Measurements from ENCODE around the gene RNF157.

Gene RNF157

DNA sequence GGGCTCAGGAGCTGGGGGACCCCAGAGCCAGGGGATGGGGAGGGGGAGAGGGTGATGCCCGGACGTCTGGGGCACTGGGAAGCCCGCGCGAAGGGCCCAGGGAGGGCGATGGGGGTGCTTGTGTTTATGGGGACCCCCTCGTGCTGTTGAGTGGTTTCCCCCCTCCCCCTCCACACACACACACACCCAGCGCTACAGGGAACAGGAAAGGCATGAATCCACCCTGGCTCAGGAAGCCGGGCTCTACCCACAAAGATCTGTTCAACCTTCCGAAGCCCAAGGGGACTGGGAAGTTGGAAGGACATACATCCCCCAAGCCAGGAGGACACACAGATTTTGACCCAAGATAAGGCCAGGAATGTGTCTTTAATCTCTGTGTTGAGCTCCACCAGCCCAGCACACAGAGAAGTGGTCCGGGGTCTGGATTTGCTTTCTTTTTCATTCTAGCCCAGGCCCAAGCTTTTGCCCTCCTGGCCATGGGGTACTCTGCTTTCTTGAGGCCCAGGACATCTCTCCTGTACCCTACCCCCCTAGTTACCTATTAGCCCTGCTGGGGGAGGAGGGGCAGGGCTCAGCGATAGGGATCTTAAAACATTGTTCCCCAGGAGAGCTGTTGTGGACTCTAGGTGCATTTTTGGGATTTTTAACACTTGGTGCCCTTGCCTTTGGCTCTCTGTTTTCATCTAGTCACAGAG is 26.1 kb upstream of the RNF157 start:
- Histone ChIP-seq H3K4me1 (ENCODE audit: insufficient read depth, poor library complexity, severe bottlenecking) (peaks cover 44% of the 10 kb centered on the region), H3K36me3 (ENCODE audit: low read depth) (peaks cover 21% of the 10 kb centered on the region), H3K4me3 (ENCODE audit: severe bottlenecking) (peak overlapping the region; percentile 99), H3K27ac (ENCODE audit: poor library complexity, severe bottlenecking) (peak overlapping the region; percentile 75), H3K9me3 (ENCODE audit: severe bottlenecking) (no peaks in the 10 kb centered on the region), H3K27me3 (ENCODE audit: insufficient read depth, poor library complexity, severe bottlenecking) (no peaks in the 10 kb centered on the region)
- TF ChIP-seq, protein P1, sequence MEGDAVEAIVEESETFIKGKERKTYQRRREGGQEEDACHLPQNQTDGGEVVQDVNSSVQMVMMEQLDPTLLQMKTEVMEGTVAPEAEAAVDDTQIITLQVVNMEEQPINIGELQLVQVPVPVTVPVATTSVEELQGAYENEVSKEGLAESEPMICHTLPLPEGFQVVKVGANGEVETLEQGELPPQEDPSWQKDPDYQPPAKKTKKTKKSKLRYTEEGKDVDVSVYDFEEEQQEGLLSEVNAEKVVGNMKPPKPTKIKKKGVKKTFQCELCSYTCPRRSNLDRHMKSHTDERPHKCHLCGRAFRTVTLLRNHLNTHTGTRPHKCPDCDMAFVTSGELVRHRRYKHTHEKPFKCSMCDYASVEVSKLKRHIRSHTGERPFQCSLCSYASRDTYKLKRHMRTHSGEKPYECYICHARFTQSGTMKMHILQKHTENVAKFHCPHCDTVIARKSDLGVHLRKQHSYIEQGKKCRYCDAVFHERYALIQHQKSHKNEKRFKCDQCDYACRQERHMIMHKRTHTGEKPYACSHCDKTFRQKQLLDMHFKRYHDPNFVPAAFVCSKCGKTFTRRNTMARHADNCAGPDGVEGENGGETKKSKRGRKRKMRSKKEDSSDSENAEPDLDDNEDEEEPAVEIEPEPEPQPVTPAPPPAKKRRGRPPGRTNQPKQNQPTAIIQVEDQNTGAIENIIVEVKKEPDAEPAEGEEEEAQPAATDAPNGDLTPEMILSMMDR (IDR thresholded peaks at IDR 0.05; ENCODE audit: poor library complexity, severe bottlenecking): no peak
- ATAC-seq (ENCODE audit: low read depth): no peak
- no peak for DNase-seq (ENCODE audit: low spot score)

DNA sequence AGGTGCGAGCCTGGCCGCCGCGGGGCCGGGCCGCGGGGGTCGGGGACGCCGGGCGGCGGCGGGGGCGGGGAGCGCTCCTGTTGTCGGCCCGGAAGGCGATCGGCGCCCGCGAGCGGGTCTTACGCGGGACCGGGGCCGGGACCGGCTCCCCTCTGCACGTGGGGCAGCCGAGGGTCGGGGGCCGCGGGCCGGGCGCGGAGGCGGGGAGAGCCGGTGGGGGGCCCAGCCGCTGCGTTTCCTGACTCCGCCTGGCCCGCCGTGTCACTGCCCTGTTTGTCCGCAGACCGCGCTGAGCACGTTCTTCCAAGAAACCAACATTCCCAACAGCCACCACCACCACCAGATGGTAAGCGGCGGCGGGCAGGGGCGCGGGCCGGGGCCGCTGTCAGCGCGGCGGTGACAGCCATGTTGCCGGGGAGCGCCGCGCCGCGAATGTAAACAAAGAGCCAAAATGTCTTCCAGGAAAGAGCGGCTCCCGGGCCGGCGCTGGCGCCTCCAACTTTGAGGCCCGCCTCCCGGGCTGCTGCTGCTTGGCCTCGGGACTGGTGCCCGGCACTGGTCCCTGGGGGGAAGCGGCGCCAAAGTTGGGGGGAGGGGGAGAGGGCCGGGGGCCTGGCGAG is 25.4 kb upstream of the RNF157 start:
- H3K27ac ChIP-seq (ENCODE audit: poor library complexity, severe bottlenecking): peak overlapping the region; percentile 75
- DNase-seq (ENCODE audit: low spot score) (no peak), ATAC-seq (ENCODE audit: low read depth) (no peak; the same call in 2 of the 3 replicates)
- H3K4me3 ChIP-seq (ENCODE audit: severe bottlenecking): peak overlapping the region; percentile 99
- no peaks in the 10 kb centered on the region for H3K9me3 ChIP-seq (ENCODE audit: severe bottlenecking)
- TF ChIP-seq, protein P1 (IDR thresholded peaks at IDR 0.05; ENCODE audit: poor library complexity, severe bottlenecking): no peak
- H3K36me3 ChIP-seq (ENCODE audit: low read depth): peaks cover 21% of the 10 kb centered on the region
- H3K4me1 ChIP-seq (ENCODE audit: insufficient read depth, poor library complexity, severe bottlenecking): peaks cover 44% of the 10 kb centered on the region
- H3K27me3 ChIP-seq (ENCODE audit: insufficient read depth, poor library complexity, severe bottlenecking): no peaks in the 10 kb centered on the region

DNA sequence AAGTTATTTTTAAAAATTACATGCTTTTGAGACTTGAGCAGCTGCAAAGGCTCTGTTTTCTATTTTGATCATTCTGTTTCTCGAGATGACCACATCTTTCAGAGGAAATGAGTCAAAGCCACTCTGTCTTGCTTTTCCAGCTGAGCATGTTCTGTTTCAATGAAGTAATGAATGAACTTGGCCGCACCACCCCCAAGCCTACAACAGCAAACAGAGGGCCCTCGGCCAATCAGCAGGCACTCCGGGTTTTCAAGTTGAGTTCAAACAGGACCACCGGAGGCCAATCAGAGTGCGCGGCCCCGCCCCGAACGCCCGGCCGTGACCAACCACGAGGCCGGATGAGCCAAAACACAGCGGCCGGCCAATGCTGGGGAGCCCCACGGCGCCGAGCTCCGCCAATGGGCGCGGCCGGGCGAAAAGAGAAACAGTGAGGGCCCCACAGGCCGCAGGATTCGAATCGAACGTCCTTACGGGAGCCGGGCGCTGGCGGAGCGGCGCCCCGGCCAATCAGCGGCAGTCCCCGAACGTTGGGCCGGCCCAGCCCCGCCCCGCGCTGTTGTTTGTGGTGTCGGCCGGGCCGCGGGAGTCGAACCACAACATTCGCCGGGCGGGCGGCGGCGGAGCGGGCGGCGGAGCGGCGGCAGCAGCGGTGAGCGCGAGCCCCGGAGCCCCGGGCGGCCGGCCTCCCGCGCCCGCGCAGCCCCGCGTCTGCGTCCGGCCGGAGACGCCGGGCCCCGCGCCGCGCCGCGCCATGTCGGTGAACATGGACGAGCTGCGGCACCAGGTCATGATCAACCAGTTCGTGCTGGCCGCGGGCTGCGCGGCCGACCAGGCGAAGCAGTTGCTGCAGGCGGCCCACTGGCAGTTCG is 24.7 kb upstream of the RNF157 start, which contains the start of gene UBALD2:
Gene UBALD2 (plus strand): TSS at position 594 of the 869 bp plus-strand sequence. CDS start 158 bp downstream, at position 752.
- Histone ChIP-seq H3K27ac (ENCODE audit: poor library complexity, severe bottlenecking) (peak within 1 kb of the TSS; percentile 75), H3K4me1 (ENCODE audit: insufficient read depth, poor library complexity, severe bottlenecking) (peaks cover 44% of the 10 kb centered on the region), H3K4me3 (ENCODE audit: severe bottlenecking) (peak within 1 kb of the TSS; percentile 99), H3K36me3 (ENCODE audit: low read depth) (peaks cover 21% of the 10 kb centered on the region), H3K9me3 (ENCODE audit: severe bottlenecking) (no peaks in the 10 kb centered on the region), H3K27me3 (ENCODE audit: insufficient read depth, poor library complexity, severe bottlenecking) (no peaks in the 10 kb centered on the region)
- peak; percentile 100 for DNase-seq (ENCODE audit: low spot score)
- ATAC-seq (ENCODE audit: low read depth): peak; percentile 93
- TF ChIP-seq, protein P1 (IDR thresholded peaks at IDR 0.05; ENCODE audit: poor library complexity, severe bottlenecking): no peak

DNA sequence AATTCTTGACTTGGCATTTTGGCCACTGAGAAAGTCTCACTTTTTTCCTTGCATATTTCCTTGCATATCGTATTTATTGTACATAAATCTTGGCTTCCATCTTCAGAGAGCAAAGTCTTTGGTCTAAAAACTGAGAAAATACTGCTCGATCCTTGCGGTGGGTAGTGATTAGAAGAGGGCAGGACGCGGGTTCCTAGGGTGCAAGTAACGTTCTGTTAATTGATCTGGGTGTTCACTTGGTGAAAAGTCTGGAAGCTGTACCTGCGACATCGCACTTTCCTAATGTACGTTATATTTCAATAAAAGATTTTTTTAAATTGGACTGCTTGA is 24.1 kb upstream of the RNF157 start:
- peaks cover 44% of the 10 kb centered on the region for H3K4me1 ChIP-seq (ENCODE audit: insufficient read depth, poor library complexity, severe bottlenecking)
- H3K9me3 ChIP-seq (ENCODE audit: severe bottlenecking): no peaks in the 10 kb centered on the region
- ATAC-seq (ENCODE audit: low read depth) (no peak), DNase-seq (ENCODE audit: low spot score) (no peak)
- H3K27ac ChIP-seq (ENCODE audit: poor library complexity, severe bottlenecking): peak overlapping the region; percentile 75
- H3K4me3 ChIP-seq (ENCODE audit: severe bottlenecking): no peak overlapping the region
- H3K27me3 ChIP-seq (ENCODE audit: insufficient read depth, poor library complexity, severe bottlenecking): no peaks in the 10 kb centered on the region
- TF ChIP-seq, protein P1 (IDR thresholded peaks at IDR 0.05; ENCODE audit: poor library complexity, severe bottlenecking): no peak
- peaks cover 16% of the 10 kb centered on the region for H3K36me3 ChIP-seq (ENCODE audit: low read depth)
